ENCODE results near the gene MAPK10.

MAPK10 gene

GRCh38 chr4:86362510-86362909 lies 2.7 kb upstream of the MAPK10 start:
- H3K36me3 ChIP-seq (ENCODE audit: control insufficient read depth in 1 of 2, insufficient read depth in 2 of 2, low read length in 2 of 2) = no peaks in the 10 kb centered on the region
- H3K27me3 ChIP-seq (ENCODE audit: insufficient read depth, low read length) = no peaks in the 10 kb centered on the region
- no peaks in the 10 kb centered on the region for H3K79me2 ChIP-seq (ENCODE audit: control insufficient read depth, insufficient read depth, low read length, poor library complexity)
- no peak overlapping the region for H3K4me2 ChIP-seq (ENCODE audit: low read length)
- no peak overlapping the region for H4K91ac ChIP-seq (ENCODE audit: low read depth, low read length)
- H2BK5ac ChIP-seq (ENCODE audit: low read depth, low read length, poor library complexity) = no peak overlapping the region
- no peak overlapping the region for H3K18ac ChIP-seq (ENCODE audit: low read length)
- H3K14ac ChIP-seq (ENCODE audit: low read length) = no peak overlapping the region
- H3K4me1 ChIP-seq (ENCODE audit: control insufficient read depth in 1 of 2, insufficient read depth in 2 of 2, low read length in 2 of 2) = peaks cover 0 to 6% of the 10 kb centered on the region in 2 experiments
- no peak overlapping the region for H3K27ac ChIP-seq (ENCODE audit: low read depth, low read length)
- no peak overlapping the region for H2AFZ ChIP-seq (ENCODE audit: insufficient read depth, low read length, poor library complexity)
- no peak overlapping the region for H3K23ac ChIP-seq (ENCODE audit: low read length)
- no peak overlapping the region for H4K8ac ChIP-seq (ENCODE audit: low read depth, low read length)
- H4K12ac ChIP-seq (ENCODE audit: low read depth, low read length) = no peak overlapping the region
- DNase-seq = no peak
- no peak overlapping the region for H2BK12ac ChIP-seq (ENCODE audit: low read length)
- H3K9ac ChIP-seq (ENCODE audit: low read length) = no peak overlapping the region
- no peaks in the 10 kb centered on the region for H3K9me3 ChIP-seq (ENCODE audit: insufficient read depth, low read depth, low read length)
- H3K4ac ChIP-seq (ENCODE audit: low read depth, low read length) = no peak overlapping the region
- no peak overlapping the region for H2AK5ac ChIP-seq (ENCODE audit: low read length)
- H3K79me1 ChIP-seq (ENCODE audit: low read length) = no peaks in the 10 kb centered on the region
- H3K4me3 ChIP-seq (ENCODE audit: low read depth, low read length) = no peak overlapping the region
- H2BK120ac ChIP-seq (ENCODE audit: insufficient read depth, low read length, poor library complexity) = no peak overlapping the region

- Histone ChIP-seq H2AK5ac (ENCODE audit: low read length) (no peak overlapping the region), H2BK120ac (ENCODE audit: insufficient read depth, low read length, poor library complexity) (no peak overlapping the region), H3K4me2 (ENCODE audit: low read length) (no peak overlapping the region), H2BK5ac (ENCODE audit: low read depth, low read length, poor library complexity) (no peak overlapping the region), H3K4me1 (ENCODE audit: control insufficient read depth in 1 of 2, insufficient read depth in 2 of 2, low read length in 2 of 2) (peaks cover 0 to 6% of the 10 kb centered on the region in 2 experiments), H3K27ac (ENCODE audit: low read depth, low read length) (no peak overlapping the region), H3K14ac (ENCODE audit: low read length) (no peak overlapping the region), H3K4ac (ENCODE audit: low read depth, low read length) (no peak overlapping the region), H4K91ac (ENCODE audit: low read depth, low read length) (no peak overlapping the region), H3K27me3 (ENCODE audit: insufficient read depth, low read length) (no peaks in the 10 kb centered on the region), H2BK12ac (ENCODE audit: low read length) (no peak overlapping the region), H4K8ac (ENCODE audit: low read depth, low read length) (no peak overlapping the region), H3K23ac (ENCODE audit: low read length) (no peak overlapping the region), H3K9ac (ENCODE audit: low read length) (no peak overlapping the region), H3K79me1 (ENCODE audit: low read length) (no peaks in the 10 kb centered on the region), H2AFZ (ENCODE audit: insufficient read depth, low read length, poor library complexity) (no peak overlapping the region), H3K9me3 (ENCODE audit: insufficient read depth, low read depth, low read length) (no peaks in the 10 kb centered on the region), H3K79me2 (ENCODE audit: control insufficient read depth, insufficient read depth, low read length, poor library complexity) (no peaks in the 10 kb centered on the region), H3K4me3 (ENCODE audit: low read depth, low read length) (no peak overlapping the region), H3K36me3 (ENCODE audit: control insufficient read depth in 1 of 2, insufficient read depth in 2 of 2, low read length in 2 of 2) (no peaks in the 10 kb centered on the region), H4K12ac (ENCODE audit: low read depth, low read length) (no peak overlapping the region), H3K18ac (ENCODE audit: low read length) (no peak overlapping the region)
- WGBS (ENCODE audit: extremely low coverage, insufficient coverage, insufficient read length) = no CpG with 5 or more reads among the region's 3 CpGs
- no peak for DNase-seq
These were observed 1.6 kb downstream of the MAPK10 start for GRCh38 chr4:86358257-86358656.

GRCh38 chr4:86357608-86358007 lies 2.2 kb downstream of the MAPK10 start:
- Histone ChIP-seq H3K4me3 (ENCODE audit: low read depth, low read length) (no peak overlapping the region), H3K4me2 (ENCODE audit: low read length) (no peak overlapping the region), H4K12ac (ENCODE audit: low read depth, low read length) (no peak overlapping the region), H3K79me1 (ENCODE audit: low read length) (no peaks in the 10 kb centered on the region), H3K18ac (ENCODE audit: low read length) (no peak overlapping the region), H3K9me3 (ENCODE audit: insufficient read depth, low read depth, low read length) (no peaks in the 10 kb centered on the region), H2AK5ac (ENCODE audit: low read length) (no peak overlapping the region), H4K8ac (ENCODE audit: low read depth, low read length) (no peak overlapping the region), H3K23ac (ENCODE audit: low read length) (no peak overlapping the region), H2AFZ (ENCODE audit: insufficient read depth, low read length, poor library complexity) (no peak overlapping the region), H4K91ac (ENCODE audit: low read depth, low read length) (no peak overlapping the region), H3K27me3 (ENCODE audit: insufficient read depth, low read length) (no peaks in the 10 kb centered on the region), H3K4ac (ENCODE audit: low read depth, low read length) (no peak overlapping the region), H3K27ac (ENCODE audit: low read depth, low read length) (no peak overlapping the region), H2BK12ac (ENCODE audit: low read length) (no peak overlapping the region), H3K9ac (ENCODE audit: low read length) (no peak overlapping the region), H3K14ac (ENCODE audit: low read length) (no peak overlapping the region), H3K79me2 (ENCODE audit: control insufficient read depth, insufficient read depth, low read length, poor library complexity) (no peaks in the 10 kb centered on the region), H2BK5ac (ENCODE audit: low read depth, low read length, poor library complexity) (no peak overlapping the region), H2BK120ac (ENCODE audit: insufficient read depth, low read length, poor library complexity) (no peak overlapping the region), H3K4me1 (ENCODE audit: control insufficient read depth in 1 of 2, insufficient read depth in 2 of 2, low read length in 2 of 2) (peaks cover 0 to 6% of the 10 kb centered on the region in 2 experiments), H3K36me3 (ENCODE audit: control insufficient read depth in 1 of 2, insufficient read depth in 2 of 2, low read length in 2 of 2) (no peaks in the 10 kb centered on the region)
- DNase-seq = no peak
- no CpG with 5 or more reads among the region's 1 CpG for WGBS (ENCODE audit: extremely low coverage, insufficient coverage, insufficient read length)

GRCh38 chr4:86356425-86357210 lies 3.2 kb downstream of the MAPK10 start:
- no peak overlapping the region for H3K4me2 ChIP-seq (ENCODE audit: low read length)
- no peak overlapping the region for H4K8ac ChIP-seq (ENCODE audit: low read depth, low read length)
- no peak overlapping the region for H3K4me3 ChIP-seq (ENCODE audit: low read depth, low read length)
- no peak overlapping the region for H3K23ac ChIP-seq (ENCODE audit: low read length)
- H2AK5ac ChIP-seq (ENCODE audit: low read length) = no peak overlapping the region
- H3K14ac ChIP-seq (ENCODE audit: low read length) = no peak overlapping the region
- no peak overlapping the region for H2BK120ac ChIP-seq (ENCODE audit: insufficient read depth, low read length, poor library complexity)
- no peak overlapping the region for H3K18ac ChIP-seq (ENCODE audit: low read length)
- H2BK5ac ChIP-seq (ENCODE audit: low read depth, low read length, poor library complexity) = no peak overlapping the region
- H3K36me3 ChIP-seq (ENCODE audit: control insufficient read depth in 1 of 2, insufficient read depth in 2 of 2, low read length in 2 of 2) = no peaks in the 10 kb centered on the region
- H2AFZ ChIP-seq (ENCODE audit: insufficient read depth, low read length, poor library complexity) = no peak overlapping the region
- H3K4ac ChIP-seq (ENCODE audit: low read depth, low read length) = no peak overlapping the region
- no CpG with 5 or more reads among the region's 4 CpGs for WGBS (ENCODE audit: extremely low coverage, insufficient coverage, insufficient read length)
- H4K91ac ChIP-seq (ENCODE audit: low read depth, low read length) = no peak overlapping the region
- no peak overlapping the region for H2BK12ac ChIP-seq (ENCODE audit: low read length)
- H3K9ac ChIP-seq (ENCODE audit: low read length) = no peak overlapping the region
- no peaks in the 10 kb centered on the region for H3K9me3 ChIP-seq (ENCODE audit: insufficient read depth, low read depth, low read length)
- no peak overlapping the region for H4K12ac ChIP-seq (ENCODE audit: low read depth, low read length)
- H3K27ac ChIP-seq (ENCODE audit: low read depth, low read length) = no peak overlapping the region
- no peak for DNase-seq
- no peaks in the 10 kb centered on the region for H3K79me2 ChIP-seq (ENCODE audit: control insufficient read depth, insufficient read depth, low read length, poor library complexity)
- peaks cover 0 to 6% of the 10 kb centered on the region in 2 experiments for H3K4me1 ChIP-seq (ENCODE audit: control insufficient read depth in 1 of 2, insufficient read depth in 2 of 2, low read length in 2 of 2)
- no peaks in the 10 kb centered on the region for H3K27me3 ChIP-seq (ENCODE audit: insufficient read depth, low read length)
- H3K79me1 ChIP-seq (ENCODE audit: low read length) = no peaks in the 10 kb centered on the region
